Endothelial cell of umbilical vein (primary cell): ENCODE measurements around the gene CGB2. TPM values are rescaled to one million over a fixed set of nuclear protein-coding genes. Genes with fewer than 3 reads are reported as not detected.

Experiments used
- BruUV-seq: library from RNA; stranded (reverse); fragments of 400-500 nt; replicated peaks from 2 replicates; lab custom pipeline; 2021; lab: Mats Ljungman, UMichigan
- CTCF ChIA-PET: fragments of 300-600, 350-600 bp; sonication (Branson Sonifier 250); formaldehyde crosslinking; loops from one replicate; lab custom pipeline; 2021; ENCODE audit warnings: antibody characterized with exemption, inconsistent platforms; lab: Charles Lee
- POLR2A ChIA-PET: fragments of 300-600, 350-600 bp; sonication (Branson Sonifier 250); formaldehyde crosslinking; loops from one replicate; lab custom pipeline; 2021; ENCODE audit warnings: antibody characterized with exemption, inconsistent platforms; lab: Charles Lee
- DNase-seq: peaks from one replicate; pipeline ENCODE4 v3.0.0-alpha.2; 2011; ENCODE audit warnings: low read depth, low spot score
- FAIRE-seq: peaks from 2 replicates; lab custom pipeline; 2011; peaks lifted over from hg19 to GRCh38; lab: Jason Lieb, UNC
- H2AFZ ChIP-seq: 2 replicates; pipeline ENCODE4 v1.6.0; 2012; ENCODE audit warnings: low read depth, low read length, control low read depth, inconsistent platforms
- H3K27ac ChIP-seq: 2 replicates; pipeline ENCODE4 v1.5.1; 2011; ENCODE audit warnings: low read depth, mild to moderate bottlenecking, control low read depth, low read length, moderate library complexity; ENCODE audit not compliant: insufficient read depth
- H3K27me3 ChIP-seq, 2 experiments: 2 replicates each; pipeline versions ENCODE4 v1.6.0 to v1.6.1; 2011; ENCODE audit warnings: low read length in 2 of 2, mixed read lengths in 1 of 2; ENCODE audit not compliant: control insufficient read depth in 2 of 2, insufficient read depth in 2 of 2
- H3K36me3 ChIP-seq, 2 experiments: 2 replicates in 1 of 2; 3 replicates in 1 of 2; pipeline ENCODE4 v1.5.1; 2011; ENCODE audit warnings: low read length in 2 of 2, mild to moderate bottlenecking in 1 of 2, moderate library complexity in 1 of 2; ENCODE audit not compliant: control insufficient read depth in 2 of 2, insufficient read depth in 2 of 2; ENCODE audit errors: extremely low read depth in 1 of 2
- H3K4me1 ChIP-seq: 3 replicates; pipeline ENCODE4 v1.5.1; 2011; ENCODE audit warnings: mild to moderate bottlenecking, low read length; ENCODE audit not compliant: control insufficient read depth, insufficient read depth; ENCODE audit errors: extremely low read depth
- H3K4me2 ChIP-seq: 2 replicates; pipeline ENCODE4 v1.6.1; 2011; ENCODE audit warnings: low read length, control low read depth, mixed read lengths; ENCODE audit not compliant: insufficient read depth
- H3K4me3 ChIP-seq, 3 experiments: fragments of 200-600 bp in 1 of 3; sonication (generic), shearing (Covaris generic) in 1 of 3; replicated peaks in 1 of 3; 2 replicates each; pipeline ENCODE4 v1.5.1; 2011 to 2016; ENCODE audit warnings: control low read depth in 3 of 3, low read length in 3 of 3, mild to moderate bottlenecking in 2 of 3, inconsistent platforms in 1 of 3, low read depth in 1 of 3, moderate library complexity in 1 of 3; ENCODE audit not compliant: insufficient read depth in 1 of 3
- H3K79me2 ChIP-seq: 2 replicates; pipeline ENCODE4 v1.6.0; 2012; ENCODE audit warnings: low read length, inconsistent platforms; ENCODE audit not compliant: control insufficient read depth, insufficient read depth
- H3K9ac ChIP-seq: replicated peaks from 2 replicates; pipeline ENCODE3; 2011; ENCODE audit warnings: low read length, control low read depth; ENCODE audit not compliant: insufficient read depth; ENCODE audit errors: extremely low read depth
- H3K9me1 ChIP-seq: replicated peaks from 3 replicates; pipeline ENCODE4 v1.6.0; 2011; ENCODE audit warnings: mild to moderate bottlenecking, low read length; ENCODE audit not compliant: control insufficient read depth, insufficient read depth; ENCODE audit errors: extremely low read depth
- H3K9me3 ChIP-seq: replicated peaks from 2 replicates; pipeline ENCODE4 v1.5.1; 2012; ENCODE audit warnings: low read length, inconsistent platforms; ENCODE audit not compliant: control insufficient read depth, insufficient read depth
- H4K20me1 ChIP-seq: replicated peaks from 2 replicates; pipeline ENCODE3; 2011; ENCODE audit warnings: mild to moderate bottlenecking, low read length; ENCODE audit not compliant: control insufficient read depth, insufficient read depth; ENCODE audit errors: extremely low read depth
- CTCF ChIP-seq, 2 donors: IDR thresholded peaks; 1 replicate in 1 of 2; 2 replicates in 1 of 2; pipeline ENCODE4 v1.5.1; 2011; ENCODE audit warnings: low read length in 2 of 2, mild to moderate bottlenecking in 2 of 2, moderate library complexity in 2 of 2, control low read depth in 1 of 2, inconsistent platforms in 1 of 2, low read depth in 1 of 2; ENCODE audit not compliant: insufficient read depth in 1 of 2; ENCODE audit errors: extremely low read depth in 1 of 2
- EZH2 ChIP-seq: IDR thresholded peaks from 2 replicates; pipeline ENCODE4 v1.6.1; 2012; ENCODE audit warnings: borderline replicate concordance, low read depth, mild to moderate bottlenecking, moderate library complexity, low read length, inconsistent platforms; ENCODE audit not compliant: severe bottlenecking
- FOS ChIP-seq: IDR thresholded peaks from 2 replicates; pipeline ENCODE4 v1.6.1; 2011; ENCODE audit warnings: mild to moderate bottlenecking, low read length, moderate library complexity, borderline replicate concordance; ENCODE audit not compliant: insufficient read depth
- GATA2 ChIP-seq: IDR thresholded peaks from 2 replicates; pipeline ENCODE4 v1.7.0; 2011; ENCODE audit warnings: low read depth, mild to moderate bottlenecking, moderate library complexity, mixed read lengths, low read length; ENCODE audit not compliant: insufficient read length, insufficient read depth
- JUN ChIP-seq: IDR thresholded peaks from 2 replicates; pipeline ENCODE4 v1.6.1; 2011; ENCODE audit warnings: borderline replicate concordance, low read depth; ENCODE audit not compliant: insufficient read length, insufficient read depth
- MAX ChIP-seq: IDR thresholded peaks from 2 replicates; pipeline ENCODE4 v1.6.1; 2011; ENCODE audit not compliant: insufficient read depth, insufficient read length
- MYC ChIP-seq: IDR thresholded peaks from one replicate; pipeline ENCODE4 v1.6.1; 2011; ENCODE audit warnings: mild to moderate bottlenecking, low read depth, low read length
- POLR2A ChIP-seq: IDR thresholded peaks from 2 replicates; pipeline ENCODE4 v1.6.1; 2012; ENCODE audit warnings: low read depth, mild to moderate bottlenecking, control low read depth, low read length
- POLR2AphosphoS5 ChIP-seq: IDR thresholded peaks from 2 replicates; pipeline ENCODE4 v1.6.1; 2012; ENCODE audit warnings: low read depth, mild to moderate bottlenecking, control low read depth, low read length, moderate library complexity; ENCODE audit not compliant: insufficient read depth
- dilution Hi-C: fragments of 300-500 bp; cut with MboI; formaldehyde crosslinking; loops from one replicate; pipeline ENCODE4 v1.15.0; 2019; ENCODE audit warnings: low sequenced_read_pairs; ENCODE audit not compliant: extremely low pct_ligation_motif_present
- intact Hi-C: fragments of 100-400 bp; cut with micrococcal nuclease; formaldehyde crosslinking; loops from one replicate; pipeline ENCODE4 v1.10.0; 2022
- polyA plus RNA-seq, 4 experiments: library from polyadenylated mRNA; depleted of rRNA in 3 of 4; stranded (reverse) in 3 of 4; unstranded in 1 of 4; fragments of >200 nt; gene quantifications; 2 replicates each; pipeline versions ENCODE4 v1.2.1 to v1.2.3, GENCODE V29; 2011 to 2012; ENCODE audit warnings: missing spikeins in 1 of 4
- total RNA-seq: library from RNA; stranded (reverse); gene quantifications from 2 replicates; pipeline ENCODE4 v1.2.3, GENCODE V29; 2021

Gene CGB2
- total and polyA plus RNA-seq, 2 donors (not counting 3 experiments of a cell fraction or from before 2014, with no cell fraction given): not detected

GRCh38 chr19:49004133-49004532, 27.6 kb upstream of the CGB2 start:
- BruUV-seq: no TSS peak
- DNase-seq: no peak
- Histone ChIP-seq H3K9me3 (no peaks in the 10 kb centered on the region), H3K4me1 (no peaks in the 10 kb centered on the region), H4K20me1 (no peaks in the 10 kb centered on the region), H3K36me3 (peaks cover 8 to 23% of the 10 kb centered on the region in 2 experiments), H3K79me2 (peaks cover 3% of the 10 kb centered on the region), H3K27ac (no peak overlapping the region), H2AFZ (no peak overlapping the region), H3K9me1 (no peaks in the 10 kb centered on the region), H3K4me3 (no peak overlapping the region), H3K9ac (no peak overlapping the region), H3K27me3 (no peaks in the 10 kb centered on the region), H3K4me2 (no peak overlapping the region)
- FAIRE-seq: no peak
- TF ChIP-seq FOS: no peak
- TF ChIP-seq EZH2: no peak
- TF ChIP-seq MYC: no peak
- no peak for TF ChIP-seq JUN
- no peak for TF ChIP-seq GATA2
- no peak for TF ChIP-seq CTCF (IDR thresholded peaks at IDR 0.05; ENCODE audit: extremely low read depth in 1 of 2, insufficient read depth in 1 of 2, low read depth in 1 of 2, low read length in 2 of 2)
- no peak for TF ChIP-seq POLR2AphosphoS5
- no peak for TF ChIP-seq POLR2A
- no peak for TF ChIP-seq MAX
- intact Hi-C loops: no loop called here
- dilution Hi-C loops: no loop called here
- CTCF ChIA-PET: interaction anchor here (0.6 to 1.0 kb wide), 2 partner anchors 13 to 171 kb away, joined by 3 to 4 read pairs; no protein-coding TSS in a partner anchor
- POLR2A ChIA-PET: no interaction called here
